HG03457 (cell line): ENCODE measurements around the gene EPHB1.

Experiments
- ATAC-seq: cut with Tn5 transposase; IDR thresholded peaks from one replicate; pipeline ENCODE4 v1.9.1; 2021; ENCODE audit warnings: moderate number of reproducible peaks; ENCODE audit not compliant: unreplicated experiment

EPHB1 gene

DNA sequence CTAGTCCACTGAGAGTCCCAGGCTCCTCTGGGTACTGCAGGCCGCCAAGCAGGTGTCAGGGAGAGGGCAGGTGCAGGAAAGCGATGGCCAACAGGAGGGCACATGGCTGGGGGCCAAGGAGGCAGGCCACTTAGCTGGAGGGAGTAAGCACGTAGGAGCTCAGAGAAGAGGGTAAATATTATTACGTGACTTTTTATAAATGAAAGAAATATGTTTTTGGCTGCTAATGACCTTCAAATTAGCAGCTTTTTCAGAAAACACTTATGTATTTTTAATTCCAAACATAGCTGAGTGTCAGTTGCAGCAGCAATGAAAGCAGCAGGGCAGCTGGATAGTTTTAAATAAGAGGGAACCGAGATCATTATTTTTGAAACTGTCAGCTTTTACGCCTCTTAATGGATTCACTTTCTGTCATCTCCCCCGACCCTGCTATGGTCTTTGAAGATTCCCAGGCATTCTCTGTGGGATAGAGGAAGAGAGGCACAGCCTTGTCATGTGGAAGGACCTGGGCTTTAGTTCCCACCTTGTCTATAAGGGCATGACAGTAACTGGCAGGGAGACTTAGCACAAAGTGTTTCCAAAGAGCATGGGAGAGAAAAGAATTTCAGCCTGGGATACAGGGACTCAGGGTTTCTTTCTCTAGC, 477.1 kb downstream of the EPHB1 start:
- no peak for ATAC-seq

DNA sequence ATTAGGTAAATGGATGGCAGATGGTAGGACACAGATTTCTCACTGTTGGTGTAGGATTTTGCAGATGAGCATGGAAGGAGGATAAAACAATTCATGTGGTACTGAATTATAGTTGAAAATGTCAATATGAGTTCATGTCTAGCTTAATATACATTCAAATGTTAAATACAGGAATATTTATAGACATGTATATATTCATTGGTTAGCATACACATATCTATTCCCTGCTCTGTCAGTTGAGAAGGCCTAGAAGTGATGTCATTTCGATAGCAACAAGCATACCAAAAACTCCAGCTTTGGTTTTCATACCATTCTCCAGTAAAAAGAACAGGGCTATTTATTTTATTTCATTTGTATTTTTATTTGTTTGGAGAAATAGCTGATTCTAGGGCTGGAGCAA, 497.1 kb downstream of the EPHB1 start:
- no peak for ATAC-seq

DNA sequence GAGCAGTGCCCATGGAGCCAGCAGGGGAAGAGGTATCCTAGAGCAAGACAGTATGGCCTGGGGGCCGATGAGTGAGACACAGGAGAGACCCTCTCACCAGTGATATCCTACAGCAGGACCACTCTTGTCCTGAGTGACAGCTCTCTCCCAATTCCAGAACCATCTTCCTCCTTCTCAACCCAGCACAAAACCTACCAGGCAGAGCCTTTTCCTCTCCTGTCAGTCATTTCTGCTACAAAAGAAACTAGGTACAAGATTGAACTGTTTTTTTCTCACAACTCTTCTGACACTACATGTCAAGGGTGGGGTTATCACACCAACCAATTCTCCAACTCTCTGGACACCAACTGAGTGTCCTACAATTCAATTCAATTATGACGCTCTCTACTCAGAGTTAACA, 506.6 kb downstream of the EPHB1 start:
- no peak for ATAC-seq

DNA sequence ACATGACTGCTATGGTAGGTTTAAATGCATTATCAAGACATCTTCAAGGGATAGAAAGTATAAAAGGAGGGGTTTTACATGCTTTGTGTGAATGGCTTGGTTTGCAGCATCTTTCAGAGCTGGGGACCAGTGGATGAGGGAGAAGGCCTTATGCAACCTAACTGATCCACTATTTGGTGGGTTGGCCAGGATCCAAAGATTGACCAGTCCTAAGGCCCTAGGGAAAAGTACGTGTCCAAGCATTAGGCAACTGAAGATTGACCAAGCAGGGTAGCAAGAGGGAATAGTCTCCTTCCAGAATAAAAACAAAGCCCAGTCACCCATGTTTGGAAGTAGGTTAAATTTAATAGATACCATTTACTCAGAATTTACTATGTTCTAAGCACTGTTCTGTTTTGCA, 509.3 kb downstream of the EPHB1 start:
- no peak for ATAC-seq
